IgD-negative memory B cell (primary cell): Measurements from ENCODE around the gene MTARC1. TPM values are rescaled to one million over a fixed set of nuclear protein-coding genes. Genes with fewer than 3 reads are reported as not detected.

Source experiments
- H3K27ac Mint-ChIP-seq, 3 donors: one replicate each; pipeline ENCODE4 v1.8.0; 2020 to 2022; ENCODE audit warnings: mild to moderate bottlenecking in 3 of 3, mixed read lengths in 3 of 3, moderate library complexity in 1 of 3
- H3K27me3 Mint-ChIP-seq: one replicate; pipeline ENCODE4 v1.8.0; 2021; ENCODE audit warnings: mixed read lengths
- H3K36me3 Mint-ChIP-seq: one replicate; pipeline ENCODE4 v1.8.0; 2020; ENCODE audit warnings: mild to moderate bottlenecking, mixed read lengths
- H3K4me1 Mint-ChIP-seq, 3 donors: one replicate each; pipeline ENCODE4 v1.8.0; 2020 to 2022; ENCODE audit warnings: mixed read lengths in 3 of 3, mild to moderate bottlenecking in 1 of 3
- H3K4me3 Mint-ChIP-seq, 4 donors: one replicate each; pipeline ENCODE4 v1.8.0; 2020 to 2022; ENCODE audit warnings: mild to moderate bottlenecking in 4 of 4, mixed read lengths in 4 of 4, moderate library complexity in 3 of 4
- H3K9me3 Mint-ChIP-seq, 3 donors: one replicate each; pipeline ENCODE4 v1.8.0; 2020 to 2021; ENCODE audit warnings: mixed read lengths in 3 of 3, mild to moderate bottlenecking in 1 of 3
- polyA plus RNA-seq: library from polyadenylated mRNA; unstranded; fragments of 300-500 nt; fragmentation: Illumina TruSeq; gene quantifications from one replicate; pipeline ENCODE4 v1.2.3, GENCODE V29; 2021

Gene MTARC1
- polyA plus RNA-seq, 1 donor from 2014 or later = 1.6 TPM

GRCh38 chr1:220759147-220759546 is 27.6 kb upstream of the MTARC1 start:
- Mint-ChIP-seq H3K36me3 (no peaks in the 10 kb centered on the region), H3K4me3 (no peak overlapping the region), H3K4me1 (peaks cover 0 to 2% (median 1%) of the 10 kb centered on the region in 3 donors), H3K27me3 (no peaks in the 10 kb centered on the region), H3K27ac (peak overlapping the region in 1 of 3 donors; percentile 17), H3K9me3 (no peaks in the 10 kb centered on the region)

DNA sequence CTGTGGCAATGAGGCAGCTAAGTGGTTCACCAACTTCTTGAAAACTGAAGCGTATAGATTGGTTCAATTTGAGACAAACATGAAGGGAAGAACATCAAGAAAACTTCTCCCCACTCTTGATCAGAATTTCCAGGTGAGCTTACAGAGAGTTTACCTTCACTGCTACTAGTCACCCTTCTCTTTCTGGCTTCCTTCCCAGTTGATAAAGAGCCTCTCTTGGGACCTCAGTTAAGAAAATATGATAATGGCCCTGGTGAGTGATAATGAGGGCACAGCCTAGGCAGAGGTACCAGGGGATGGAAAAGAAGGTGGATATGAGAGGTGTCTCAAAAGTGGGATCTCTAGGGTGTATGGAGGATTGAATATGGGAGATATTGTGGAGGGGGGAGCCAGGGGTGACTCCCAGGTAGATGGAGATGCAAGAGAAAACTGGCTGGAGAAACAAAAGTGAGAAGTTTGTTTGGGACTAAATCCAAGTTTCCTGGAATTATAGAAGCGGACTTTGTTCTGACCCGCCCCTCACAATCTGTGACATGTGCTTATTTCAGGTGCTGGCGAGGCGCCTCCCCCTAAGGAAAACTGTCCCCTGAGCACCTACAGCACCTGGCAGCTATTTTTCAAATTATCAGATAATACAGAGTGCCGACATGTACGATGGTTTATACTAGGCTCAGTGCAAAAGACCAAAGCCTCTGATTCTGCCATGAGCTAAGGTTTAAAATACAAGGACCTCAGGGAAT is 24.9 kb upstream of the MTARC1 start:
- H3K27me3 Mint-ChIP-seq = no peaks in the 10 kb centered on the region
- no peak overlapping the region for H3K4me3 Mint-ChIP-seq
- no peak overlapping the region for H3K27ac Mint-ChIP-seq
- H3K9me3 Mint-ChIP-seq = no peaks in the 10 kb centered on the region
- H3K36me3 Mint-ChIP-seq = peaks cover 4% of the 10 kb centered on the region
- H3K4me1 Mint-ChIP-seq = no peaks in the 10 kb centered on the region

DNA sequence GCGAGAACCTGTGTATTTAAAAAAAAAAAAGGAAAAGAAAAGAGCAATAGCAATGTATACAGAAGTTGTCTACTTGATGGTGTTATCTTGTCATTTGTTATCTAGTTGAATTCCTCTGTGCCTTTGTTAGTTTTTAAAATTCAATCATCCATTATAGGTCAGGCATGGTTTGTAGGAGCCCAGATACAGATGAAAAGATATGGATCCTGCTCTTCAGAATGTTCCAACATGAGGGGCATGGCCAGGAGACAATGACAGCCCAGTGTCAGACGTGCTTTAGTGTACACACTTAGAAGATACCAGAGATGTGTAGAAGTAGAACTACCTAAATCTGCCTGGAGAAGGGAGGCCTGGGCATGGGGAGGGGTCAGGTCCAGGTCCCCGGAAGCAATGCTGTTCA is 22.0 kb upstream of the MTARC1 start:
- no peak overlapping the region for H3K4me3 Mint-ChIP-seq
- H3K4me1 Mint-ChIP-seq = peaks cover 0 to 10% (median 0%) of the 10 kb centered on the region in 3 donors
- H3K36me3 Mint-ChIP-seq = peaks cover 4% of the 10 kb centered on the region
- no peaks in the 10 kb centered on the region for H3K27me3 Mint-ChIP-seq
- H3K9me3 Mint-ChIP-seq = no peaks in the 10 kb centered on the region
- H3K27ac Mint-ChIP-seq = no peak overlapping the region

- Mint-ChIP-seq H3K27me3 (no peaks in the 10 kb centered on the region), H3K4me1 (peaks cover 0 to 20% (median 6%) of the 10 kb centered on the region in 3 donors), H3K9me3 (no peaks in the 10 kb centered on the region), H3K4me3 (no peak overlapping the region), H3K36me3 (peaks cover 4% of the 10 kb centered on the region), H3K27ac (peak overlapping the region in 2 of 3 donors; percentile 54 to 100)
Observed at GRCh38 chr1:220767312-220768125, 19.2 kb upstream of the MTARC1 start.

DNA sequence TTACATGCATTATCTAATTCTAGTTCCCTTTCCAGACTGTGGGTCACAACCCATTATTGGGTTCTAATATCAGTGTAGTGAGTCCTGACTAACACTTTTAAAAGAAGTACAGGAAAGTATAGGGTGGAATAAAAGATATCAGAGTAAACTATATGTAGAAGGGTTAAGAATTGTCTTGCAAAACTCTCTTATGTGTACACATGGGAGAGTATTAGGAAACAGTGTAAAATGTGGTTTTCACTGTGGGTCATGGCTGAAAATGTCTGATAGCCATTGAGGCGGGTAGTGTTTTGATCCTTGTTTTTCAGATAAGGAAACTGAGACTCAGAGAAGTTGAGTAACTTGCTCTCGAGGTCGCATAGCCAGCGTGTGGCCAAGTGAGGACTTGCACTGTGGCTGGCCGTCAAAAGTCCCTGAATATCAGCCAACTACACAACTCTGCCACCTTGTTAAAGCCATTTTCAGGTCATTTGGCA is 18.5 kb upstream of the MTARC1 start:
- Mint-ChIP-seq H3K4me1 (peaks cover 0 to 26% (median 11%) of the 10 kb centered on the region in 3 donors), H3K36me3 (peaks cover 4% of the 10 kb centered on the region), H3K4me3 (peak overlapping the region in 1 of 4 donors; percentile 34)

DNA sequence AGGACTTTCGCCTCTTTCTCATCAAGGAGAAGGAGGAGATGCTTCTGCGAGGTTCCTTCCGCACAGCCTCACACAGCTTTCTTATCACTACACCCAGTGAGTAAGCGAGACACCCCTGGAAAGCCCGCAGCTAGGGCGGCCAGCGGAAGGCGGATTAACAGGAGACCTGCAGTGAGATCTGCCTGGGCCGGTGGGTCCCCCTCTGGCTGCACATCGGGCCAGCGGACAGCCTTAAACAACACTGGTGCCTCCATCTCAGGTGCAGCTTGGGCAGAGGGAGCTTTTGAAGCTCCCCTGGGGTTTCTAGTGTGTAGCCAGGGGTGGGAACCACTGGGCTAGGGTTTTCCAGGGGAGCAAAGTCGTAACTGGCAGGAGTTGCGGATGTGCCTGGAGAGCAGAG is 17.5 kb upstream of the MTARC1 start:
- H3K4me3 Mint-ChIP-seq = peak overlapping the region in 3 of 4 donors; percentile 57 to 85 (median 63)
- peaks cover 0 to 29% (median 11%) of the 10 kb centered on the region in 3 donors for H3K4me1 Mint-ChIP-seq
- peaks cover 4% of the 10 kb centered on the region for H3K36me3 Mint-ChIP-seq
- H3K9me3 Mint-ChIP-seq = no peaks in the 10 kb centered on the region
- H3K27me3 Mint-ChIP-seq = no peaks in the 10 kb centered on the region
- H3K27ac Mint-ChIP-seq = peak overlapping the region; percentile 94 to 100 (median 99)

More for the DNA sequence above, 18.5 kb upstream of the MTARC1 start:
- H3K27me3 Mint-ChIP-seq = no peaks in the 10 kb centered on the region
- H3K27ac Mint-ChIP-seq = peak overlapping the region in 2 of 3 donors; percentile 54 to 100
- H3K9me3 Mint-ChIP-seq = no peaks in the 10 kb centered on the region

GRCh38 chr1:220770245-220770913 is 16.3 kb upstream of the MTARC1 start:
- no peaks in the 10 kb centered on the region for H3K27me3 Mint-ChIP-seq
- H3K27ac Mint-ChIP-seq = peak overlapping the region; percentile 94 to 100 (median 99)
- H3K4me1 Mint-ChIP-seq = peaks cover 5 to 34% (median 18%) of the 10 kb centered on the region in 3 donors
- no peaks in the 10 kb centered on the region for H3K9me3 Mint-ChIP-seq
- H3K36me3 Mint-ChIP-seq = no peaks in the 10 kb centered on the region
- H3K4me3 Mint-ChIP-seq = peak overlapping the region; percentile 63 to 90 (median 88)

DNA sequence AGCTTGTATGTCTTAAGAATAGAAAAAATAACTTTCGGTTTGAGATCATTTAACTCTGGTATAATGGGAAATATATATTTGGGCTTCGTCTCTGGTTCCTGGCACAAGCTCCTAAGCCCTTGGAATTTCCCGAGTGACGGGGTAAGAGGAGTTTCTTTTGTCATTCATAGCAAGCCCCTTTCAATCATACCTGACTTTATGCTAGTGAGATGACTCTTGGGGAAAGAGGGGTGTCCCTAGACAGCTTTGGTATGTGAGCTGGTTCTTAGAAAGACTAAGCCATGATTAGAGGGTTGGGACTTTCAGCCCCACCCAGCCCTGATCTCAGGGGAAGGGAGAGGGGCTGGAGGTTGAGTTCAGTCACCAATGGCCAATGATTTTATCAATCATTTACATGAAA is 13.9 kb upstream of the MTARC1 start:
- Mint-ChIP-seq H3K27me3 (no peaks in the 10 kb centered on the region), H3K9me3 (no peaks in the 10 kb centered on the region), H3K36me3 (no peaks in the 10 kb centered on the region), H3K27ac (peak overlapping the region in 2 of 3 donors; percentile 4 to 71), H3K4me3 (peak overlapping the region in 1 of 4 donors; percentile 43), H3K4me1 (peaks cover 9 to 37% (median 20%) of the 10 kb centered on the region in 3 donors)

- no peaks in the 10 kb centered on the region for H3K36me3 Mint-ChIP-seq
- H3K27ac Mint-ChIP-seq = peak overlapping the region; percentile 28 to 87 (median 73)
- peaks cover 9 to 23% (median 15%) of the 10 kb centered on the region in 3 donors for H3K4me1 Mint-ChIP-seq
- no peaks in the 10 kb centered on the region for H3K9me3 Mint-ChIP-seq
- H3K27me3 Mint-ChIP-seq = no peaks in the 10 kb centered on the region
- H3K4me3 Mint-ChIP-seq = peak overlapping the region in 2 of 4 donors; percentile 29 to 37
Observed at GRCh38 chr1:220775240-220775853, 11.4 kb upstream of the MTARC1 start.

DNA sequence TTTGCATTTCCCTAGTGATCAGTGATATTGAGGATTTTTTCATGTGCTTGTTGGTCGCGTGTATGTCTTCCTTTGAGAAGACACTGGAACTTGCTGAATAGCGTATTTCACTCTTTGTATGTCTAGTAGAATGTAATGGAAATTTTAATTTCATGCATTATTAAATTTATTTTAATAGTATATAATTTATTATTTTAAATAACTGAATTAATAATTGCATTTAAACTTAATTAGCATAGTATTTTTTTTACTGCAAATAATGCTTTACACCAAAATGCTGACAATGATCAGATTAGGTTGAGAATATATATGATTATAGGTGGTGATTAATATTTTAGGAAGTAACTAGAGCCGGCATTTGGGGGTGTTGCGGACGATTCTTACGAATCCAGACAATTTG is 10.5 kb upstream of the MTARC1 start:
- H3K4me1 Mint-ChIP-seq = peaks cover 9 to 23% (median 15%) of the 10 kb centered on the region in 3 donors
- no peaks in the 10 kb centered on the region for H3K9me3 Mint-ChIP-seq
- H3K27me3 Mint-ChIP-seq = no peaks in the 10 kb centered on the region
- H3K27ac Mint-ChIP-seq = no peak overlapping the region
- H3K4me3 Mint-ChIP-seq = no peak overlapping the region
- H3K36me3 Mint-ChIP-seq = peaks cover 1% of the 10 kb centered on the region

DNA sequence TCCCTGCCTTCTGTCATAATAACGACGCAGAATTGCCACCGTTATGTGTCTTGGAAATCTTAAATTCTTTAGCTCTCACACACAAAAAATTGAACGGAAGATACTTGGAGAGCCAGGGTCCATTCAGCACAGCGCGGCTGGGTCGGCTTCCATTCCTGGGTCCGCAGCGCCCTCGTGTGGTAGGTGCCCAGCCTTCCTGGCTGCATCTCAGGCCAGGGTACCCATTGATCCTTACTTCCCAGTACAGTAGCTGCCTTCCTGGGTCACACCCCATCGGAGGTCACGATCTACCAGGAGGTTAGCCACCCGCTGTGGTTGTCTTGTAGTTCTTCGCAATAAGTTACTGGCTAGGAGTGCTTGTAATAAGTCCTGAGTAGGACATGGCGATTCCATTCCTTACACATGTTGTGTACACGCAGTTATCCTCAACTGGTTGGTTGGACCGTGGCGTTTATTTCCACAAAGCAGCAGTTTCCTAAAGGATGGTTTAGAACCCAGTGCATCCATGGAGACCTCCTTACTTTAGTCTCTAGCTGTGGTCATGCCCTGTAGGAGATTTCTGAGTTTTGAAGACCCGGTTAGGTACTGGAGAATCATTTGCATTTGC is 9.9 kb upstream of the MTARC1 start:
- H3K9me3 Mint-ChIP-seq = no peaks in the 10 kb centered on the region
- H3K27ac Mint-ChIP-seq = no peak overlapping the region
- peaks cover 9 to 23% (median 15%) of the 10 kb centered on the region in 3 donors for H3K4me1 Mint-ChIP-seq
- no peaks in the 10 kb centered on the region for H3K27me3 Mint-ChIP-seq
- H3K4me3 Mint-ChIP-seq = no peak overlapping the region
- peaks cover 1% of the 10 kb centered on the region for H3K36me3 Mint-ChIP-seq

GRCh38 chr1:220783453-220783852 is 3.3 kb upstream of the MTARC1 start:
- peaks cover 0 to 5% (median 0%) of the 10 kb centered on the region in 3 donors for H3K4me1 Mint-ChIP-seq
- H3K36me3 Mint-ChIP-seq = peaks cover 1% of the 10 kb centered on the region
- no peak overlapping the region for H3K27ac Mint-ChIP-seq
- no peak overlapping the region for H3K4me3 Mint-ChIP-seq
- H3K27me3 Mint-ChIP-seq = peaks cover 9% of the 10 kb centered on the region
- H3K9me3 Mint-ChIP-seq = no peaks in the 10 kb centered on the region

DNA sequence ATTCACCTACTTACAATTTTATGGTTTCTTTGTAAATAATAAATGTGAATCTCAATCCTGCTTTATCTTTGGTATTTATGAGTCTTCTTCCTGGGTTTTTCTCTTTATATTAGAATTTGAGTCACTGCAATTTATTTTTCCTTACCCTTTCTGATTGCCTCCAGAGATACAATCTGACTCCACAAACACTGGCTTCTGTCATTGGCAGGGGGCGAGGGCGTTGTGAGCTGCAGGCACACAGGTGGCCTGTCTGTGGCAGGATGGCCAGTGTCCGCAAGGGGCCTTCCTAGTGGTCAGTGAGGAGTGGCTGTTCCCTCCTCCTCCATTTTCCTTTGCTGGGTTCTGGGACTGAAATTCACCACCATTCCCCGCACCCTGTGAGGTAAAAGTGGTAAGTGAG is 2.0 kb upstream of the MTARC1 start:
- Mint-ChIP-seq H3K27ac (no peak overlapping the region), H3K9me3 (peaks cover 0 to 5% (median 0%) of the 10 kb centered on the region in 3 donors), H3K36me3 (peaks cover 1% of the 10 kb centered on the region), H3K4me1 (peaks cover 0 to 5% (median 0%) of the 10 kb centered on the region in 3 donors), H3K4me3 (no peak overlapping the region), H3K27me3 (peaks cover 9% of the 10 kb centered on the region)
